ENCODE measurements around the gene RALY.

DNA sequence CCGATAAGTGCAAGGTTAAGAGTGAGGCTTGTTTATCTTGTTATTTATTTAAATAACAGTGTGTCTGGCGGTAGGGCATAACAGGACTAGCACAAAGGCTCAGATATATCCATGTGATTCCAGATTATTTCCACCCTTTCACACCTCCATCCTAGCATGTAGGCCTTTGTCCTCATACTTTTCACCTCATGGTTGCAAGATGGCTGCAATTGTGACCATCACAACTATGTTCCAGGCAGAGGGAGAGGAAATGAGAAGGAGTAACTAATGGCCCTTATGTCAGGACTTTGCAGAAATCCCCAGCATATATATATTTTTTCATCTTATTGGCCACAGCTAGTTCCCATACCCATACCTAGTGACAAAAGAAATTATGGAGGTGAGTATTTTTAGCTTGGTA lies 23.5 kb upstream of the RALY start:
- TF ChIP-seq, protein P1, sequence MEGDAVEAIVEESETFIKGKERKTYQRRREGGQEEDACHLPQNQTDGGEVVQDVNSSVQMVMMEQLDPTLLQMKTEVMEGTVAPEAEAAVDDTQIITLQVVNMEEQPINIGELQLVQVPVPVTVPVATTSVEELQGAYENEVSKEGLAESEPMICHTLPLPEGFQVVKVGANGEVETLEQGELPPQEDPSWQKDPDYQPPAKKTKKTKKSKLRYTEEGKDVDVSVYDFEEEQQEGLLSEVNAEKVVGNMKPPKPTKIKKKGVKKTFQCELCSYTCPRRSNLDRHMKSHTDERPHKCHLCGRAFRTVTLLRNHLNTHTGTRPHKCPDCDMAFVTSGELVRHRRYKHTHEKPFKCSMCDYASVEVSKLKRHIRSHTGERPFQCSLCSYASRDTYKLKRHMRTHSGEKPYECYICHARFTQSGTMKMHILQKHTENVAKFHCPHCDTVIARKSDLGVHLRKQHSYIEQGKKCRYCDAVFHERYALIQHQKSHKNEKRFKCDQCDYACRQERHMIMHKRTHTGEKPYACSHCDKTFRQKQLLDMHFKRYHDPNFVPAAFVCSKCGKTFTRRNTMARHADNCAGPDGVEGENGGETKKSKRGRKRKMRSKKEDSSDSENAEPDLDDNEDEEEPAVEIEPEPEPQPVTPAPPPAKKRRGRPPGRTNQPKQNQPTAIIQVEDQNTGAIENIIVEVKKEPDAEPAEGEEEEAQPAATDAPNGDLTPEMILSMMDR (IDR thresholded peaks at IDR 0.05; ENCODE audit: poor library complexity), result no peak
- TF ChIP-seq EZH2phosphoT487 (IDR thresholded peaks at IDR 0.05; ENCODE audit: low read depth, severe bottlenecking, unreplicated experiment) (no peak), EZH2 (IDR thresholded peaks at IDR 0.05; ENCODE audit: borderline replicate concordance) (no peak)

All from hepatocyte (in vitro differentiated cells).